K562 (cell line): ENCODE data around the gene MLANA. TPM values are rescaled to one million over a fixed set of nuclear protein-coding genes. Genes with fewer than 3 reads are reported as not detected.

Experiments used
- ATAC-seq: fragments of 200-7000 bp; cut with Tn5 transposase; 3 replicates; pipeline ENCODE4 v1.9.1; 2020; ENCODE audit warnings: moderate library complexity
- BruUV-seq: library from RNA; stranded (reverse); fragments of 400-500 nt; replicated peaks from 2 replicates; lab custom pipeline; 2021; lab: Mats Ljungman, UMichigan
- CTCF ChIA-PET: fragments of 300-600 bp; formaldehyde crosslinking; extraction: SDS; loops from one replicate; lab custom pipeline; 2021; ENCODE audit warnings: low intra/inter-chr PET ratio; lab: Yijun Ruan, JAX
- POLR2A ChIA-PET: fragments of 300-600, 350-650 bp; sonication (Branson Sonifier 250); formaldehyde crosslinking; extraction: SDS; loops from one replicate; lab custom pipeline; 2021; ENCODE audit warnings: antibody characterized with exemption, inconsistent platforms; lab: Yijun Ruan, JAX
- DNase-seq, 4 experiments: peaks; one replicate each; pipeline versions ENCODE4 v3.0.0 to v3.0.0-alpha.2; 2011 to 2018; ENCODE audit warnings: low spot score in 3 of 4, mixed read lengths in 3 of 4; ENCODE audit errors: extremely low read depth in 1 of 4
- FAIRE-seq: peaks from 2 replicates; lab custom pipeline; 2011; peaks lifted over from hg19 to GRCh38; lab: Jason Lieb, UNC
- H2AFZ ChIP-seq: 2 replicates; pipeline ENCODE4 v1.6.0; 2011; ENCODE audit warnings: low read depth, low read length, control low read depth, inconsistent platforms
- H3K27ac ChIP-seq: fragments of 200-600 bp; 3 replicates; pipeline ENCODE4 v1.8.0; 2011; ENCODE audit warnings: low read depth, mild to moderate bottlenecking, control low read depth, inconsistent platforms, low read length, moderate library complexity, mixed read lengths; ENCODE audit errors: extremely low read depth
- H3K27me3 ChIP-seq, 2 experiments: fragments of 300-600 bp in 1 of 2; 2 replicates in 1 of 2; 3 replicates in 1 of 2; pipeline versions ENCODE4 v1.6.0 to v1.8.0; 2011; ENCODE audit warnings: inconsistent platforms in 2 of 2, low read length in 2 of 2, mild to moderate bottlenecking in 1 of 2, mixed read lengths in 1 of 2, moderate library complexity in 1 of 2; ENCODE audit not compliant: control insufficient read depth in 2 of 2, insufficient read depth in 2 of 2
- H3K36me3 ChIP-seq: fragments of 300-600 bp; 3 replicates; pipeline ENCODE4 v1.8.0; 2011; ENCODE audit warnings: mild to moderate bottlenecking, low read length, inconsistent platforms; ENCODE audit not compliant: control insufficient read depth, insufficient read depth
- H3K4me1 ChIP-seq, 2 experiments: fragments of 200-600 bp in 1 of 2; replicated peaks in 1 of 2; 2 replicates in 1 of 2; 3 replicates in 1 of 2; pipeline versions ENCODE4 v1.5.1 to v1.8.0; 2011; ENCODE audit warnings: inconsistent platforms in 2 of 2, low read length in 2 of 2, mild to moderate bottlenecking in 1 of 2, mixed read lengths in 1 of 2, moderate library complexity in 1 of 2; ENCODE audit not compliant: control insufficient read depth in 2 of 2, insufficient read depth in 2 of 2
- H3K4me2 ChIP-seq: 2 replicates; pipeline ENCODE4 v1.6.1; 2011; ENCODE audit warnings: low read length, control low read depth, inconsistent platforms, mixed read lengths; ENCODE audit not compliant: insufficient read depth
- H3K4me3 ChIP-seq: fragments of 200-600 bp; sonication (generic), shearing (Covaris generic); 2 replicates; pipeline ENCODE4 v1.5.1; 2016; ENCODE audit warnings: control low read depth, inconsistent platforms
- H3K79me2 ChIP-seq: fragments of 200-600 bp; 3 replicates; pipeline ENCODE4 v1.8.0; 2011; ENCODE audit warnings: low read length, inconsistent platforms; ENCODE audit not compliant: control insufficient read depth, insufficient read depth
- H3K9ac ChIP-seq, 2 experiments: 2 replicates each; pipeline versions ENCODE4 v1.6.0 to v1.6.1; 2011; ENCODE audit warnings: low read depth in 2 of 2, low read length in 2 of 2, control low read depth in 1 of 2, inconsistent platforms in 1 of 2, mild to moderate bottlenecking in 1 of 2, mixed read lengths in 1 of 2; ENCODE audit not compliant: insufficient read depth in 1 of 2
- H3K9me1 ChIP-seq: one replicate; pipeline ENCODE4 v1.6.0; 2011; ENCODE audit warnings: inconsistent platforms, mild to moderate bottlenecking, low read length, moderate library complexity; ENCODE audit not compliant: control insufficient read depth, insufficient read depth
- H3K9me3 ChIP-seq: replicated peaks from 2 replicates; pipeline ENCODE4 v1.5.1; 2011; ENCODE audit warnings: low read depth, low read length, inconsistent platforms; ENCODE audit not compliant: control insufficient read depth, insufficient read depth
- H4K20me1 ChIP-seq: replicated peaks from 2 replicates; pipeline ENCODE4 v1.6.1; 2011; ENCODE audit warnings: low read length, inconsistent platforms, mixed read lengths; ENCODE audit not compliant: control insufficient read depth, insufficient read depth
- EGR1 ChIP-seq: fragments of 450-650 bp; conservative IDR thresholded peaks from 2 replicates; pipeline ENCODE4 v1.6.1; 2017; ENCODE audit warnings: mild to moderate bottlenecking
- TEAD2 ChIP-seq: fragments of 450-650 bp; IDR thresholded peaks from 2 replicates; pipeline ENCODE4 v1.6.1; 2016; ENCODE audit warnings: missing genetic modification characterization, control low read depth, missing compliant biosample characterization
- ZNF140 ChIP-seq: fragments of 250-450 bp; sonication (Bioruptor Pico); IDR thresholded peaks from 2 replicates; pipeline ENCODE4 v1.8.0; 2021; ENCODE audit warnings: moderate library complexity, mild to moderate bottlenecking, inconsistent platforms
- WGBS: fragments of 100-300 bp; shearing (Covaris generic); methylation state at CpG from one replicate; pipeline ENCODE4 v1.1.6; 2016; ENCODE audit warnings: low coverage, mixed read lengths; ENCODE audit not compliant: insufficient coverage; ENCODE audit errors: missing lambda C conversion rate; 5-methylcytosine and 5-hydroxymethylcytosine counted together
- in situ Hi-C: fragments of 300-500 bp; cut with MboI; formaldehyde crosslinking; loops from 4 replicates; pipeline ENCODE4 v1.15.0; 2018; ENCODE audit warnings: inconsistent platforms, mixed read lengths
- intact Hi-C: fragments of 100-400 bp; cut with micrococcal nuclease; formaldehyde crosslinking; loops from 2 replicates; pipeline ENCODE4 v1.14.2; 2022
- polyA plus RNA-seq, 8 experiments: library from polyadenylated mRNA; depleted of rRNA in 4 of 8; stranded (reverse) in 5 of 8; unstranded in 3 of 8; fragments of >200 nt; fragmentation: Nextera tagmentation in 2 of 8; fragmentation: Illumina TruSeq in 1 of 8; extraction: Ambion mirVana in 2 of 8; extraction: Trizol in 1 of 8; gene quantifications; 2 replicates each; pipeline versions ENCODE4 v1.2.1 to v1.2.3, GENCODE V29; 2011 to 2014; ENCODE audit warnings: inconsistent platforms in 1 of 8, missing spikeins in 1 of 8
- total RNA-seq, 7 experiments: library from RNA; depleted of rRNA in 6 of 7; stranded (reverse); fragments of >200 nt in 6 of 7; fragmentation: Illumina TruSeq in 2 of 7; extraction: Trizol in 2 of 7; gene quantifications; 2 replicates each; pipeline versions ENCODE4 v1.2.1 to v1.2.3, GENCODE V29; 2011 to 2021; ENCODE audit warnings: low replicate concordance in 1 of 7
- TF ChIP-seq, protein P1 (sequence below): conservative IDR thresholded peaks from 2 replicates; pipeline ENCODE4 v1.6.1; 2011; ENCODE audit warnings: low read depth, mild to moderate bottlenecking, low read length; ENCODE audit not compliant: control insufficient read depth
- TF ChIP-seq, protein P2 (sequence below), 3 experiments: fragments of 200-800 bp in 1 of 3; sonication (Bioruptor generic) in 1 of 3; sonication (generic) in 1 of 3; formaldehyde crosslinking in 1 of 3; IDR thresholded peaks; 2 replicates each; pipeline versions ENCODE4 v1.6.1 to v1.8.0; 2016 to 2022; ENCODE audit warnings: mild to moderate bottlenecking in 2 of 3, missing compliant biosample characterization in 2 of 3, missing genetic modification characterization in 2 of 3, missing genetic modification reagents in 1 of 3
- TF ChIP-seq, protein P3 (sequence below): fragments of 450-650 bp; formaldehyde crosslinking; IDR thresholded peaks from 2 replicates; pipeline ENCODE4 v1.4.0; 2020; ENCODE audit warnings: mild to moderate bottlenecking, moderate library complexity

MLANA gene
- total and polyA plus RNA-seq, 9 of the 15 experiments (the other 6 are each of a cell fraction or from before 2014, with no cell fraction given) = not detected

DNA sequence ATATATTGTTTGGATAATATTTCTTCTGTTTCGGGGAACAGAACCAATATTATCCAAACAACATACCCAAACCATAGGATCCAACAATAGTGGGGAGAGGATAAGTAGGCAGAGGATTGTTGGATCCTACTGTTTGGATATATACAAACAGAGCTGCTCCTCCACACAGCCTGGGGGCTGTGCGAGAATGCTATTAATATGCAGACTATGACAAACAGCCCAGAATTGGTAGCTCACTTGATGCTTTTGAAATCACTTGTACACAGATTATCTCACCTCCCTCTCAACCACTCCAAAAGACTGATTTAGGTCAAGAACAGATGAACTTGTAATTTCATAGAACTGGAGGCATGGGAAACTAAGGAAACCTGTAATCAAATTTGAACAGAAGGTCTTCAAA, 24.4 kb upstream of the MLANA start:
- 75% methylated on average over 2 of the region's 2 CpGs for WGBS
- Histone ChIP-seq H3K9ac (no peak overlapping the region), H3K36me3 (no peaks in the 10 kb centered on the region), H3K4me3 (no peak overlapping the region), H3K27me3 (no peaks in the 10 kb centered on the region), H3K27ac (no peak overlapping the region), H3K79me2 (no peaks in the 10 kb centered on the region), H3K9me3 (no peaks in the 10 kb centered on the region), H3K4me2 (no peak overlapping the region), H2AFZ (no peak overlapping the region), H4K20me1 (no peaks in the 10 kb centered on the region), H3K4me1 (peaks cover 0 to 14% of the 10 kb centered on the region in 2 experiments; a peak in 3 of 5 replicates), H3K9me1 (peaks cover 2% of the 10 kb centered on the region)
- no peak for TF ChIP-seq EGR1
- no peak for TF ChIP-seq ZNF140 (CRISPR knock-in tag)
- no peak for TF ChIP-seq TEAD2
- TF ChIP-seq, protein P1, sequence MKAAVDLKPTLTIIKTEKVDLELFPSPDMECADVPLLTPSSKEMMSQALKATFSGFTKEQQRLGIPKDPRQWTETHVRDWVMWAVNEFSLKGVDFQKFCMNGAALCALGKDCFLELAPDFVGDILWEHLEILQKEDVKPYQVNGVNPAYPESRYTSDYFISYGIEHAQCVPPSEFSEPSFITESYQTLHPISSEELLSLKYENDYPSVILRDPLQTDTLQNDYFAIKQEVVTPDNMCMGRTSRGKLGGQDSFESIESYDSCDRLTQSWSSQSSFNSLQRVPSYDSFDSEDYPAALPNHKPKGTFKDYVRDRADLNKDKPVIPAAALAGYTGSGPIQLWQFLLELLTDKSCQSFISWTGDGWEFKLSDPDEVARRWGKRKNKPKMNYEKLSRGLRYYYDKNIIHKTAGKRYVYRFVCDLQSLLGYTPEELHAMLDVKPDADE = no peak
- TF ChIP-seq, protein P2, sequence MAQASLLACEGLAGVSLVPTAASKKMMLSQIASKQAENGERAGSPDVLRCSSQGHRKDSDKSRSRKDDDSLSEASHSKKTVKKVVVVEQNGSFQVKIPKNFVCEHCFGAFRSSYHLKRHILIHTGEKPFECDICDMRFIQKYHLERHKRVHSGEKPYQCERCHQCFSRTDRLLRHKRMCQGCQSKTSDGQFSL (CRISPR knock-in tag; IDR thresholded peaks at IDR 0.05) = no peak
- TF ChIP-seq, protein P2 (tag; IDR thresholded peaks at IDR 0.05) = no peak
- TF ChIP-seq, protein P3, sequence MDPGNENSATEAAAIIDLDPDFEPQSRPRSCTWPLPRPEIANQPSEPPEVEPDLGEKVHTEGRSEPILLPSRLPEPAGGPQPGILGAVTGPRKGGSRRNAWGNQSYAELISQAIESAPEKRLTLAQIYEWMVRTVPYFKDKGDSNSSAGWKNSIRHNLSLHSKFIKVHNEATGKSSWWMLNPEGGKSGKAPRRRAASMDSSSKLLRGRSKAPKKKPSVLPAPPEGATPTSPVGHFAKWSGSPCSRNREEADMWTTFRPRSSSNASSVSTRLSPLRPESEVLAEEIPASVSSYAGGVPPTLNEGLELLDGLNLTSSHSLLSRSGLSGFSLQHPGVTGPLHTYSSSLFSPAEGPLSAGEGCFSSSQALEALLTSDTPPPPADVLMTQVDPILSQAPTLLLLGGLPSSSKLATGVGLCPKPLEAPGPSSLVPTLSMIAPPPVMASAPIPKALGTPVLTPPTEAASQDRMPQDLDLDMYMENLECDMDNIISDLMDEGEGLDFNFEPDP (CRISPR knock-in tag) = no peak
- FAIRE-seq (no peak), ATAC-seq (no peak), DNase-seq (no peak)
- ChIA-PET CTCF (no interaction called here), POLR2A (no interaction called here)
- in situ Hi-C loops = no loop called here
- intact Hi-C loops = no loop called here
- BruUV-seq = no TSS peak
